HG03342 (cell line): ENCODE data around the gene PTTG2.

ENCODE experiments used
- ATAC-seq: cut with Tn5 transposase; IDR thresholded peaks from one replicate; pipeline ENCODE4 v1.9.1; 2021; ENCODE audit warnings: mild to moderate bottlenecking, moderate library complexity; ENCODE audit not compliant: unreplicated experiment

The PTTG2 gene

DNA sequence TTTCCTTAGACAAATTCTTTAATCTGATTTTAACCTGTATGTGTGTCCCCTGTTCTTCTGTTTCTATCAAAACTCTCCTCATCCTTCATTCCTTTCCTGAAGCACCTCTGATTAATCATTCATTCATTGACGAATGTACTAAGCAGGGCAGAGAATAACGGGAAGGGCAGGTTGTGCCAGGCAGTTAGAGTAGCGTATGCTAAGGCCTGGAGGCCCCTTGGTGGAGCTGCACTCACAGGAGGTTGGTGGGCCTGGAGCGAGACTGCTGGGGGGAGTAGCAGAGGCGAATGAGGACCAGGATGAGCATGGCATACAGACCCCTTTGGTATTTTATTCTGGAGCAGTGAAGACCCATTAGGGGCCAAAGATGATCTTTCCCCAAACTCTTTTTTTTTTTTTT is 22.5 kb downstream of the PTTG2 start:
- ATAC-seq = no peak

DNA sequence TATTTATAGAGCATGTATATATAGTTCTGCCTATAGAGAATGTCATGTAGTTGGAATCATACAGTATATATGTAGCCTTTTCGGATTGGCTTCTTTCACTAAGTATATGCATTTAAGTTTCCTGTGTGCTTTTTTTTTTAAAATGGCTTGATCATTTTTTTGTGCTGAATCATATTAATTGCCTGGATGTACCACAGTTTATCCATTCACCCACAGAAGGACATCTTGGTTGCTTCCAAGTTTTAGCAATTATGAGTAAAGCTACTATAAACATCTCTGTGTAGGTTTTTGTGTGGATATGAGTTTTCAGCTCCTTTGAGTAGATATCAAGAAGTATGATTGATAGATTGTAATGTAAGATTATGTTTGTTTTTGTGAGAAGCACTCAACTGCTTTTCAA is 23.8 kb downstream of the PTTG2 start:
- ATAC-seq = no peak

- no peak for ATAC-seq
These were observed 25.6 kb downstream of the PTTG2 start for GRCh38 chr4:37985730-37986275.

GRCh38 chr4:37988670-37989069 is 28.5 kb downstream of the PTTG2 start:
- ATAC-seq = no peak

- no peak for ATAC-seq
These were observed 29.4 kb downstream of the PTTG2 start for GRCh38 chr4:37989398-37990260.

DNA sequence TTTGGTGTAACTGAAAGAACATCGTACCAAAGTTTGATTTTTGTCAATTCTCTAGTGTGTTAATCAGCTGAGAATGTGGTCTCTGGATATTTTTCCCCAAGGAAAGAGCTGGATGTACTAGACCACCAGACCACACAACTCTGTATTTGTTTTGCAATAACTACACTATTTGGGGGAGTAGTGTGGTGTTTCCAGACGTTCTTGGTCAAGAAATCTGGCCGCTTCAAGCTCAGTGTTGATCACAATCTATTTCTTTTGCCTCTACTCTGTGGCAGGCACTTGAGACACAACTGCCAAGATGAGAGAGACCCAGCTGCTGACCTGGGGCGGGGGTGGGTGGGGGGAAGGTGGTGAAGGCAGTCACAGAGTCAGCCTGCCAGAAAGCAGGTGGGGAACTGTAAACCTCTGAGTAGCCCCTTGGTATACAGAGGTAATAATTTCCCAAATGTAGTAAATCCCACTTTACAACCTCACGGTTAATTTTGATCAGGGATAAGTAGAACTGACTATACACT is 30.6 kb downstream of the PTTG2 start:
- ATAC-seq = no peak

DNA sequence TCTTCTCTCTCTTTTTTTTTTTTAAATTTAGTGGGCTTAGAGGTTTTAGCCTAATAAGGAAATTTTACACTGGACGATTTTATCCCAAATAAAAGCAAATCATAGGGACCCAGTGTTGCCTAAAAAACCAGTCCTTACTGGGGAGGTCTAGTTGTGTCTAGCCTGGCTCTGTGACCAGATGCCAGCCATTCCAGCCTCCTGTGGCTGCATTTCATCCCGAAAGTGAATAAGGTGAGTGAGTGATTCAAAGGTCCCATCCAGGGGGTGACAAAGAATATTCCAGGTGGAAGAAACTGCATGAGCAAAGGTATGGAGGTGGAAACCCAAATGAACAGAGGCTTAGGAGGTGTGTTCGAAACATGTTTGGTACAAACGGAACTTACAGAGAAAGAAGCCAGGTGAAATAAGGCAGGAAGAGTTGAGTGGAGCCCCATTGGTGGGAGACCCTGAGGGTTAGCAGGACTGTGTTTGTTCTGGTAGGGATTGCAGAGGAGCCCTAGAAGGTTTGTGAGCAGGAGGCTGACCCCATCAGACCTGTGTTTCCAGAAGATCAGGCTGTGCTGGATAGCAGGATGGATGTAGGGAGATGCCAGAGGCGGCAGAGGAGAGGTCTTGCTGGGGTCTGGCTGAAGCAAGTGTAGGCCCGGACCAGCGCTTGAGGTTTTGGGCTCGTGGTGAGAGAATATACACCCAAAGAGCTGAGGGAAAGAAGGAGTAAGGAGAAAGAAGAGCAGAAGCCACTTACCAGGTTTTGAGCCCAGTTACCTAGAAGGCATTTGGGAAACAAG is 31.6 kb downstream of the PTTG2 start:
- no peak for ATAC-seq

- ATAC-seq = no peak
These were observed 33.6 kb downstream of the PTTG2 start for GRCh38 chr4:37993806-37994205.

GRCh38 chr4:37994569-37994968 is 34.4 kb downstream of the PTTG2 start:
- ATAC-seq = peak; percentile 78

GRCh38 chr4:37995299-37995821 is 35.2 kb downstream of the PTTG2 start:
- no peak for ATAC-seq

DNA sequence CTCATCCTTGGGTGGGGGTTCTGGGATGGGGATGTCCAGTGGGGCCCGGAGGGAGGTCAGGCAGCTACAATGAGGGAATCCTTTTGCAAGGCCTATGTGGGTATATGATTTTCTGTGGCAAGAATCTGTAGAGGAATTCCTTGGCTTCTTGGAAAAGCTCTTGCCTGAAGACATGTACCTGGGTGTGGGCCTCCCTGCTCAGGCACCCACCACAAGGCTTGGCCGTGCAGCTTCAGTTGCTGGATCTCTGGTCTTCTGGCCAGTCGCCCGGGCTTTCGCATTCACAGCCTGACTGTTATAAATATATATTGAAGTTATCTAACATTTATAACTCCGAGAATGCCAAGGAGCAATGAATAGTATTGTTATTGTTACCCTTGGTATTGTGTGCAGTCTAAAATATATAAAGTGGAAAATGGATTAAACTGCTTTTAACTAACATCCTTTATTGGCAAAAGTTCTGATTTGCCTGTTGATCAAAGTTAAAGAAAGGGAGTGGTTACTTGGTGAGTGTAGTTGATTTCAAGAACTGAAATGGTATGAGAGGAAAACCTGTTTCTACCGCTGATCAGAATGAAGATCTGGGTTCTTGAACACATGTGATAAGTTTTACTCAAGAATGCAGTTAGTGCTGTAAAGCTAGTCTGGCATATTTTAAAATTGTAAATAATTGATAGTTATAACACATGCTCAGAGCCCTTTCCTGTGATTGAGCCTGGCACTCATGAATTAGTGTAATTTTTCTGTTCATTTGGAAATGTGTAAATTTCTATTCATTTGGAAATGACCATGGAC is 36.0 kb downstream of the PTTG2 start:
- no peak for ATAC-seq

DNA sequence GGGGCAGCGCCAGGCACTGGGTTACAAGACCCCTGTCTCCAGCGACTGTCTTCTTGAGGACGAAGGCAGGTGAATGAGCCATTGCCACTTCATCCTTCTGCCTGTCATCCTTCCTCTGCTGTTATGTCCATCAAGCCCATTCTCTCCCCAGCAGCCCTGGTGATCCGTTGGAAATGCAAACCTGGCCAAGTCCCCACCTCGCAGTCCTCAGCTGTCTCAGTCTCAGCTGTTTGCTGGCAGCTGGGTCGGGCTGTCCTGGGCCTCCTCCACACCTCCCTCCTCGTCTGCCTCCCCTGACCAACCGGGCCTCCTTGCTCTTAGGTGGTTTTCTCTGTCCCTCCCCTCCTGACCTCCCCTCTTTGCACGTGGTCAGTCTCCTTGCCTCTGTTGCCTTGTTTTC is 38.0 kb downstream of the PTTG2 start:
- ATAC-seq = no peak

GRCh38 chr4:37999000-37999716 is 39.0 kb downstream of the PTTG2 start:
- no peak for ATAC-seq

DNA sequence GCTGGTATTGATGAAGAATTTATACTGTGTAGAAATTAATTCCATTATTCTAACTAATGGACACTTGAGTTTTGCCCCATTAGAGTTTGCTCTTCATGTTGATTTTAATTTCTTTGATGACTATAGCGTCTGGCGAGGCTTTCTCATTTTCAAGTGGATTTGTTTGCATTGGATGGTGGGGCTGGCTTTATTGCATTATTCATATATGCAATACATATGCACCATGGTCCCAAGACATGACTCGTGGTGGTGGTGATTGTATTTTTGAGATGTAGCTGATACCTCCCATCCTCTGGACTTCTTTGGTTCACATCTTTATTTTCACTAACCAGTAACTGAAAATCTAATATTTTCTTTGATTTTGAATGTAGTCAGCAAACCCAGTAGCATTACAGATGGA is 39.8 kb downstream of the PTTG2 start:
- ATAC-seq = no peak

DNA sequence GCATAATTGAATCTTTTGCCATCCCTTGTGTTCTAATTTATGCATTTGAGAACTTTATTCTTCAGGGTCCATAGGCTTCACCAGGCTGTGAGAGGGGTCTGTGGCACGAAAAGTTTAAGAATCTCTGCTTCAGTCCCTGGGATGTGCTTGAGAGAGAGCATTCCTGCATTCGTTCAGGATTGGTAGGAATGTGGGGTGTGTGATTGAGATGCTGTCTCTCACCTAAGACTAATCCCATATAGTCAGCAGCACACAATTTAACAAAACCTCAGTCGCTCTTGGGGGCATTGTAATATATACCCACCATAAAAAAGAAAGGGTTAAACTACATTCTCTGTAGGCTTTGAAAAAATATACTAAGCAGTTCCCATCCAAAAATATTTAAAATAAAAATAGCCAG is 41.7 kb downstream of the PTTG2 start:
- ATAC-seq = no peak

DNA sequence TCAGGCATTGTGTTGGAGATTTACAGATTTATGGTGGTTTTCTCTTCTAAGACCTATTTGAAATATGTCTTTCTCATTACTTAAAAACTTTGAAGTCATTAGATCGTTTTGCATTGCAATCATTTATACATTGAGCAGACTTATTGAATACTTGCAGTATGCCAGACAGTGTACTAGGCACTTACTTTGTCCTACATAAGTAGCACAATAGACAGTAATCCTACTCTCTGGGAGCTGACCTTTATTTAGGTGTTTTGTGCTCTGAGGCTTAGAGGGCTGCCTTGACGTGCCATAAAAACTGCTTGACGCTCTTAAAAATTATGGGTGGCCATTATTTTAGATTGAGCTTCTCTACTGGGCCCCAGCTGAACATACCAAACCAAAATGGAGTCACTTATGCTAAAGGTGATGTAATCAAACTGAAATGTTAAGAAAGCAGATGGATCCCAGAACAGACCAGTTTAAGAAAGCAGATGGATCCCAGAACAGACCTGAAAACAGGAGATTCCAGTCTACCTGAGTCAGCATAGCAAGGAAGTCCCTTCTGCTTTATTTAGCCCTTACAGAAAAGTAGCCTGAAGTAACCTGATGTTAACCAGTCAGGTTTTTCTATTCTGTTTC is 42.4 kb downstream of the PTTG2 start:
- no peak for ATAC-seq

GRCh38 chr4:38003102-38003501 is 42.9 kb downstream of the PTTG2 start:
- no peak for ATAC-seq

DNA sequence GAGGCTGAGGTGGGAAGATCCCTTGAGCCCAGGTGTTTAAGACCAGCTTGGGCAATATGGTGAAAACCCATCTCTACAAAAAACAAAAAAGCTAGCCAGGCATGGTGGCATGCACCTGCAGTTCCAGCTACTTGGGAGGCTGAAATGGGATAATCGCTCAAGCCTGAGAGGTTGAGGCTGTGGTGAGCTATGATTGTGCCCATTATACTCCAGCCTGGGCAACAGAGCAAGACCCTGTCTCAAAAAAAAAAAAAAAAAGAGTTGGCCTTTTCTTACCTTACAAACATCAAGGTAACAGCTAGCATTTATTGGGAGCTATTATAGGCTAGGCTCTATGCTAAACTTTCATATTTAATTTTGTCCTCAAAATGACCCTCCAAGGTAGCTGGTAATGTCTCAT is 43.4 kb downstream of the PTTG2 start:
- no peak for ATAC-seq

DNA sequence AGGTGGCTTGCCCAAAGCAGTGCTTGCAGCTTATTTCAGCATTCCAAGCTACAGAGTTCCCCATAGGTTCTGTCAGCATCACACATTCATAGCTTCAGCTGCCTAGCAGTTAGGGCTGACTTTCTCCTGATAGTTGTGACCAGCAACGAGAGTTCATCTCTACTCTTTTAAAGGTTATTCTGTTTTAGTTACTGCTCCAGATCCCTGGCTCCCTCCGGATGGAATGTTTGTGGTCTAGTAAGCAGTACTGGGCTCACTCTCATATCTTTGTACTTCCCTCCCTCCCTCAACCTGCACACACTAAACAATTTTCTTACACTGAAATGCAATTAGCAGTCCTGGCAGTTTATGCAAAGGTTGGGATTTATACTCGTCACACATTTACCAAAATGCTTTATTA is 43.9 kb downstream of the PTTG2 start:
- ATAC-seq = no peak

- ATAC-seq = no peak
These were observed 44.7 kb downstream of the PTTG2 start for GRCh38 chr4:38004887-38005286.
